ENCODE data around the gene NSG1. TPM values are rescaled to one million over a fixed set of nuclear protein-coding genes. Genes with fewer than 3 reads are reported as not detected.
"Not testable (repeated sequence)": the region's sequence is repeated elsewhere in the genome, so short reads cannot be mapped to it uniquely, and the experiment has no call there.

The NSG1 gene
- total and polyA plus RNA-seq, 8 donors, result 0.86 to 74.5 (median 63.1) TPM

- no peak for ATAC-seq
- Histone ChIP-seq H3K27ac (no peak overlapping the region), H3K4me1 (no peaks in the 10 kb centered on the region), H3K36me3 (peaks cover 0 to 96% of the 10 kb centered on the region in 2 donors), H3K9me3 (no peaks in the 10 kb centered on the region), H3K4me3 (no peak overlapping the region), H3K27me3 (no peaks in the 10 kb centered on the region)
- intact Hi-C loops (cut with DNase I), result no loop called here
- TF ChIP-seq CTCF (IDR thresholded peaks at IDR 0.05), result no peak
- DNase-seq, result no peak
Measured at GRCh38 chr4:4420421-4420820, 33.5 kb downstream of the NSG1 start.

- intact Hi-C loops (cut with DNase I), result no loop called here
- Histone ChIP-seq H3K36me3 (peaks cover 0 to 92% of the 10 kb centered on the region in 2 donors), H3K4me3 (no peak overlapping the region), H3K4me1 (no peaks in the 10 kb centered on the region), H3K27ac (no peak overlapping the region), H3K27me3 (no peaks in the 10 kb centered on the region), H3K9me3 (no peaks in the 10 kb centered on the region)
- no peak for ATAC-seq
- DNase-seq, result no peak
- no peak for TF ChIP-seq CTCF (IDR thresholded peaks at IDR 0.05)
Measured at GRCh38 chr4:4421356-4421755, 34.5 kb downstream of the NSG1 start.

- ATAC-seq; intact Hi-C loops (cut with DNase I); H3K27ac ChIP-seq; H3K4me1 ChIP-seq; DNase-seq; H3K27me3 ChIP-seq; H3K9me3 ChIP-seq; H3K4me3 ChIP-seq: not testable (repeated sequence)
- peaks cover 0 to 88% of the 10 kb centered on the region in 2 donors for H3K36me3 ChIP-seq
Measured at GRCh38 chr4:4422117-4422516, 35.2 kb downstream of the NSG1 start.

- H3K36me3 ChIP-seq, result peaks cover 0 to 82% of the 10 kb centered on the region in 2 donors
- DNase-seq, result peak in 1 of 4 donors; percentile 33
- H3K27ac ChIP-seq, result no peak overlapping the region
- no peaks in the 10 kb centered on the region for H3K4me1 ChIP-seq
- TF ChIP-seq CTCF (IDR thresholded peaks at IDR 0.05), result no peak
- no peak overlapping the region for H3K4me3 ChIP-seq
- no peaks in the 10 kb centered on the region for H3K9me3 ChIP-seq
- ATAC-seq, result no peak
- intact Hi-C loops (cut with DNase I), result no loop called here
- no peaks in the 10 kb centered on the region for H3K27me3 ChIP-seq
Measured at GRCh38 chr4:4422856-4423499, 36.1 kb downstream of the NSG1 start.

- intact Hi-C loops (cut with DNase I), result no loop called here
- H3K9me3 ChIP-seq, result no peaks in the 10 kb centered on the region
Measured at GRCh38 chr4:4423706-4424498, 37.0 kb downstream of the NSG1 start.

More at GRCh38 chr4:4423706-4424498, 37.0 kb downstream of the NSG1 start:
- ATAC-seq, result no peak
- no peak for DNase-seq
- Histone ChIP-seq H3K4me1 (no peaks in the 10 kb centered on the region), H3K27me3 (no peaks in the 10 kb centered on the region), H3K27ac (no peak overlapping the region), H3K36me3 (peaks cover 0 to 79% of the 10 kb centered on the region in 2 donors), H3K4me3 (no peak overlapping the region)
- no peak for TF ChIP-seq CTCF (IDR thresholded peaks at IDR 0.05)
